GM19193 (cell line): ENCODE data around the gene FXYD7.

Experiments used
- POLR2A ChIP-seq: IDR thresholded peaks from 4 replicates; pipeline ENCODE4 v1.6.1; 2011; ENCODE audit not compliant: insufficient read depth, insufficient read length; ENCODE audit errors: extremely low read depth

FXYD7 gene, protein sequence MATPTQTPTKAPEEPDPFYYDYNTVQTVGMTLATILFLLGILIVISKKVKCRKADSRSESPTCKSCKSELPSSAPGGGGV

DNA sequence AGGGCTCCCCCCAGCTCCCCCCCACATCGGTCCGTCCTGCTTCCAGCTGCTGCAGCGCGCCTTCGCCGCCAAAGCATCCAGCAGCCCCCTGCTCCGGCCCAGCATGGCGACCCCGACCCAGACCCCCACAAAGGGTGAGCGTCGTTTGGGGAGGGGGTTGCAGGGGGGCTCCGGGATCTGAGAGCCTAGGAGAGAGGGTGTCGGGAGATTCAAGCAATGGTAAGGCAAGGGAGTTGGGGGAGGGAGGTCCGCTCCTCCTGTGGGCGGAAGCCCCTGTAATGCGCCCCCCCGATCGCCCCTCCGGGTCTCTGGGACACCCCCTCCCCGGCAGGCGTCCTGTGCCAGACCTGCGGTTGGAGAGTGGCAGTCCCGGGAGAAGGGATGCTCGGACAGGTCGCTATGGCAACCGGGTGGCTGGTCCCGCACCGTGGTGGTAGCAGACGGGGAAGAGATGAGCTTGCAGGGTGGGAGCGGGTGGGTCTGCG is at the start of gene FXYD7:
Gene FXYD7, plus strand, starts transcription at position 25 of the 485 bp plus-strand sequence. Its CDS starts 79 bp downstream, at position 104.
- no peak for TF ChIP-seq POLR2A

- TF ChIP-seq POLR2A = no peak
Observed at GRCh38 chr19:35093430-35093829, 49.6 kb upstream of the FXYD7 start.

- no peak for TF ChIP-seq POLR2A
Observed at GRCh38 chr19:35093941-35094647, 49.0 kb upstream of the FXYD7 start.

GRCh38 chr19:35094656-35095055 is 48.4 kb upstream of the FXYD7 start:
- no peak for TF ChIP-seq POLR2A

DNA sequence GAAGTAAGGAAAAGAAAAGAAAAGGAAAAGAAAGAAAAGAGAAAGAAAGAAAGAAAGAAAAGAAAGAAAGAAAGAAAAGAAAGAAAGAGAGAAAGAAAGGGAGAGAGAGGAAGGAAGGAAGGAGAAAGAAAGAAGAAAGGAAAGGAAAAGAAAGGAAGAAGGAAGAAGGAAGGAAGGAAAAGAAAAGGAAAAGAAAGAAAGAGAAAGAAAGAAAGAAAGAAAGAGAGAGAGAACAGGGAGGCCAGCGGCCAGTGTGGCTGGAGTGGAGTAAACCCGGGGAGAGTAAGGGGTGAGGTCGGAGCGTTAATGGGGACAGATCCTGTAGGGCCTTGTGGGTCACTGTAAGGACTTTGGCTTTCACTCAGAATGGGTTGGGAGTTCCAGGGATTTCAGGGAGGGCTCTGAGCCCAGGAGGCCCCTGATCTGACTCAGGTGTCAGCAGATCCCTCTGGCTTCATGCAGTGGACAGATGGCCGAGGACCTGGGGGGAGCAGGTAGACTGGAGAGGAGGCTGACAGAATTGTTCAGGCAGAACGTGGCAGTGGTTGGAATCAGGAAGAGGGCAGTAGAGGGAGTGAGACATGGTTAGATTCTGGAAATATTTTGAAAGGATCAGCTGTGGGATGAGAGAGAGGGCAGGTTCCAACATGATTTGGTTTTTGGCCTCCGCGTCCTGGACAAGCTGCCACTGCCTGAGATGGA is 47.2 kb upstream of the FXYD7 start:
- TF ChIP-seq POLR2A = no peak

DNA sequence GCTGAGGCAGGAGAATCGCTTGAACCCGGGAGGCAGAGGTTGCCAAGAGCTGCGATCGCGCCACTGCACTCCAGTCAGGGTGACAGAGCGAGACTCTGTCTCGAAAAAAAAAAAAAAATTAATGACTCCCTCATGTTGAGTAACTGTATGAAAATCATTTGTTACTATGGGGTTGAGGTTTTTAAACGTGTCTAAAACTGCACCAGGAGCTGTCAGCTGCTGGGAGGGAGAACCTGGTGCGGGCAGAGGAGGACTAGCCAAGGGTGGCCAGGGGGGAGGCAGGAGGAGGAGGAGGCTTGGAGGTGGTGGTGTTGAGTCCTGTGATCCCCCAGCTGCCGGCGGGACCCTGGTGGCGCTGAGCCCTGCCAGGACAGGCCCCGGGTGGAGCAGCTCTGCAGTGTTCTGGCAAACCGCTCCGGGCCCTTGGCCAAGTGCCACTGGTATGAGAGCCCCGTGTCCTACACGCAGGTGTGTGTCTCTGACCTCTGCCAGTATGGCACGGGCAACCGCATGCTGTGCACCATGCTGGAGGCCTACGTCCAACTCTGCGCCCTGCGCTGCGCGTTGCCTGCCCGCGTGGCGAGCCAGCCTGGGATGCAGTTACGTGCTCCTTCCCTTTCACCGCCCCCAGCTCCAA is 44.5 kb upstream of the FXYD7 start:
- TF ChIP-seq POLR2A = no peak

DNA sequence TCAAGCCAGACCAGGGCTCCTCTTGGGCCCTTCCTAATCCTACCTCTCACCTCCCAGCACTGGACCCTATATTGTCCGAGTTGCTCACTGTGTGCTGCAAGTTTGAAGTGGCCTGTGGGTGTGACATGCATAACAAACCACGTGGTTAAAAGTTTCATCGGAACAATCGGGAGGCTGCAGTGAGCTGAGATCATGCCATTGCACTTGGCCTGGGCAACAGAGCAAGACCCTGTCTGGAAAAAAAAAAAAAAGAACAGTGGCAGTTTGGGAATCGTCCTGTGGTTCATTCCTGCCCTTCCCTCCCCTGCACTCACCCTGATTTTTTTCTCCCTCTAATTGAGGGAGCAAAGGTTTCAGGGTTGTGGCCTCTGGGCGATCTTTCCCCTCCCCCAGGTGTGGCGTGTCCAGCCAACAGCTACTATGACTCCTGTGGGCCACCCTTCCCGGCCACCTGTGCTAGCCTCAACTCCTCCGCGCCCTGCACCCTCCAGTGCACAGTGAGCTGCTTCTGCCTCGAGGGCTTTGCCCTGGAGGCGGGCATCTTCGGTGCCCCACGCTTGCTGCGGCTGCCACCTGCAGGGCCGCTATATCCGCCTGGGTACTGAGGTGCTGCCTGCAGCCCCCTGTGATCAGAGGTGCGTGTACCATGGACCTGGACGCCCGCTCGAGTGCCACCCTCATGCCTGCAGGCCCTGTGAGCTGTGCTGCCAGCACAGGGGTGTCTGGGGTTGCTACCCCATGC is 43.7 kb upstream of the FXYD7 start:
- TF ChIP-seq POLR2A = no peak

DNA sequence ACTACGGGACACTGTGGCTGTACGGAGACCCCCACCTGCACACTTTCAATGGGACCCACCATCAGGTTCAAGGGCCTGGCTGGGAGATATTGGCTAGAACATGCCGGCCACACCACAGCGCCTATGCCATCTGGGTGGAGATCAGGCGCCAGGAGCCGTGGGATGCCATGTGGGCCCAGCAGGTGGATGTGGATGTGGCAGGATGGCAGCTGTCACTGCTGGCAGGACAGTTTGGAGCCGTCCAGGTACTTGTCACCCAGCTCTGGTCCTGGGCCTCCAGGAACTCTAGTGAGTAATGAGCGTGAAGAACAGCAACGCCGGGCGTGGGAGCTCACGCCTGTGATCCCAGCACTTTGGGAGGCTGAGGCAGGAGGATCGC is 43.2 kb upstream of the FXYD7 start:
- no peak for TF ChIP-seq POLR2A

DNA sequence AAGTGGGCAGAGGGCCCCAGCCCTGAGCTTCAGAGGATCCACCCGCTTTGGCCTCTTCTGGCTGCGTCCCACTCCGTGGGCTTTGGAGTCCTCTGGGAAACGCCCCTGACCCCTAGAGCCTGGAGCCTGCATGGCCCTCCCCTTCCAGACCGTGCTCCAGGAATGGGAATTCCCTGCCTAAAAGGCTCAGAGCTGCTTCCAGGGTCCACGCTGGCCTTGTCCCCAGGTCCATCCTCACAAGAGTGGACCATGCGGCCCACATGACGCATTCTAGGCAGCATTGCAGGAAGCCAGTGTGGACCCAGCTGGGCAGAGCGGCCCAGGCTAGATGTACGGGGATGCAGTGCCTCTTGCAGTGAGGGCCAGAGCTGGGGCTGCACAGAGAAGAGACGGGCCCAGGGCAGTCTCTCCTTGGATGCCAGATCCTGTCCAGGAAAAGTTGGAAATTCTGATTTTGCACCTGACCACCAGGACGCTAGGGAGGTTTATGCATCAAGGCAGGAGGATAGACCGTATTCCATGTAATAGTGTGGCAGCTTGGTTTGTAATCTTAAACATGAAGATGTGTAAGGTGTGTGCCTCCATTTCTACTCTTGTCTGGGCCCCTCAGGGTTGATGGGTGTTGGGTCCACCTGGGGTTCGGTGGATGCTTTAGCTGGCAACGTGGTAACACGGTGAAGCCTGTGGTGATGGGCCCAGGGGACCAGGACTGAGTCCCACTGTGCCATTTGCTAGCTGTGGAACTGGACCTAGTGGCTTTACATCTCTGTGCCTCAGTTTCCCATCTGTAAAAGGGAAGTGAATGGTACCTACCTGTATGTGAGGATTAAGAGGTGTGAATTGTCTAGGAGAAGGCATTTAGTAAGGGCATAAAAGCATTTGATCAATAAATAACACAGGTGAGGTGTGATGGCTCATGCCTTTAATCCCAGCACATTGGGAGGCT is 42.2 kb upstream of the FXYD7 start:
- no peak for TF ChIP-seq POLR2A

DNA sequence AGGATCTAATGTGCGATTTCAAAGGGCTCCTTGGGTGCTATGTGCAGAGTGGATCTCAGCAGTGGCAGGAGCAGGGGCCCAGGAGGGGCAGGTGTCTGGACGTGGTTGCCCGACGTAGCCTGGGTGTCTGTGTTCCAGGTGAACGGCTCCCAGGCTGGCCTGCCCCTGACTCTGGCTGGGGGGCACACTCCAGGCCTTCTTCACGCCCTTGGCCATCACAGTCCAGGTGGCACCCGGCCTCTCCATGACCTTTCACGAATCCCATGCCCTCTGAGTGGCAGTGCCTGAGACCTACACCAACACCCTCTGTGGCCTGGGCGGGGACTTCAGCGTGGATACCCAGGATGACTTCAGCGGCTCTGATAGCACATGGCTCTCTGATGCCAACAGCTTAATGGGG is 38.7 kb upstream of the FXYD7 start:
- no peak for TF ChIP-seq POLR2A

GRCh38 chr19:35105047-35105410 is 38.0 kb upstream of the FXYD7 start:
- no peak for TF ChIP-seq POLR2A

DNA sequence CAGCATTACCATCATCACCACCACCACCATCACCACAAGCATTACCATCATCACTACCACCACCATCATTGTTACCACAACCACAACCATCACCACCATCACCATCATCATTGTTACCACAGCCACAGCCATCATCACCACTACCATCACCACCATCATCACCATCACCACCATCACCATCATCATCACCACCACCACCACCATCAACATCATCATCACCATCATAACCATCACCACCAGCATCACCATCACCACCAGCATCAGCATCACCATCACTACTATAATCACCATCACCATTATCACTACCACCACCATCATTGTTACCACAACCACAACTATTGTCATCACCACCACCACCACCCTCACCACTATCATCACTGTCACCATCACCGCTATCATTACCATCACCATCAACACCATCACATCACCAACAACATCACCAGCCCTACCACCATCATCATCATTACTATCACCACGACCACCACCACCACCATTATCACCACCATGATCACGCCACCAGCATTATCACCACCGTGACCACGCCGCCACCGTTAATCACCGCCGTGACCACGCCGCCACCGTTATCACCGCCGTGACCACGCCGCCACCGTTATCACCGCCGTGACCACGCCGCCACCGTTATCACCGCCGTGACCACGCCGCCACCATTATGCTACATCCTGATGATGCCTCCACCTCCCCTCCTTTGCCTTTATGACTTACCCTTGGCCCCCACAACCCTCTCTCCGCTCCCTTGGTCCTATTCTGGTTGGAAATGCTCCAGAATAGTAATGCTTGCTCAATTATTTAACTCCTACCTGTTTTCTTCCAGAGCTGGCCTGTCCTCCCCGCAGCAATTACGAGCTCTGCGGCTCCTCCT is 37.4 kb upstream of the FXYD7 start:
- TF ChIP-seq POLR2A = no peak

DNA sequence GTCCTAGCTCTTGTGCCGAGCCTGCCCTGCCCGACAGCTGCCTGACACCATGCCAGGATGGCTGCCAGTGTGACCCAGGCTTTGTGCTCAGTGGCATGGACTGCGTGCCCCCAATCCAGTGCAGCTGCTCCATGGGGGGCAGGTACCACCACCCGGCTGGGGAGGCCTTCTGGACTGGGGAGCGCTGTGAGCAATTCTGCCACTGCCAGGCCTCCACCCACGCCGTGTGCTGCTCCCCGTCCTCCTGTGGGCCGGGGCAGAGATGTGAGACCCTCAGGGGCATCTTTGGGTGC is 36.8 kb upstream of the FXYD7 start:
- TF ChIP-seq POLR2A = no peak
